Cardiac atrium fibroblast (primary cell): Measurements from ENCODE around the gene OSBPL9. TPM values are rescaled to one million over a fixed set of nuclear protein-coding genes. Genes with fewer than 3 reads are reported as not detected.

Source experiments
- total RNA-seq: library from RNA; depleted of rRNA; stranded (reverse); fragments of >200 nt; gene quantifications from 2 replicates; pipeline ENCODE4 v1.2.3, GENCODE V29; 2015

Gene OSBPL9, protein sequence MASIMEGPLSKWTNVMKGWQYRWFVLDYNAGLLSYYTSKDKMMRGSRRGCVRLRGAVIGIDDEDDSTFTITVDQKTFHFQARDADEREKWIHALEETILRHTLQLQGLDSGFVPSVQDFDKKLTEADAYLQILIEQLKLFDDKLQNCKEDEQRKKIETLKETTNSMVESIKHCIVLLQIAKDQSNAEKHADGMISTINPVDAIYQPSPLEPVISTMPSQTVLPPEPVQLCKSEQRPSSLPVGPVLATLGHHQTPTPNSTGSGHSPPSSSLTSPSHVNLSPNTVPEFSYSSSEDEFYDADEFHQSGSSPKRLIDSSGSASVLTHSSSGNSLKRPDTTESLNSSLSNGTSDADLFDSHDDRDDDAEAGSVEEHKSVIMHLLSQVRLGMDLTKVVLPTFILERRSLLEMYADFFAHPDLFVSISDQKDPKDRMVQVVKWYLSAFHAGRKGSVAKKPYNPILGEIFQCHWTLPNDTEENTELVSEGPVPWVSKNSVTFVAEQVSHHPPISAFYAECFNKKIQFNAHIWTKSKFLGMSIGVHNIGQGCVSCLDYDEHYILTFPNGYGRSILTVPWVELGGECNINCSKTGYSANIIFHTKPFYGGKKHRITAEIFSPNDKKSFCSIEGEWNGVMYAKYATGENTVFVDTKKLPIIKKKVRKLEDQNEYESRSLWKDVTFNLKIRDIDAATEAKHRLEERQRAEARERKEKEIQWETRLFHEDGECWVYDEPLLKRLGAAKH
- 35.7 and 42.9 TPM in 2 replicates for total RNA-seq

DNA sequence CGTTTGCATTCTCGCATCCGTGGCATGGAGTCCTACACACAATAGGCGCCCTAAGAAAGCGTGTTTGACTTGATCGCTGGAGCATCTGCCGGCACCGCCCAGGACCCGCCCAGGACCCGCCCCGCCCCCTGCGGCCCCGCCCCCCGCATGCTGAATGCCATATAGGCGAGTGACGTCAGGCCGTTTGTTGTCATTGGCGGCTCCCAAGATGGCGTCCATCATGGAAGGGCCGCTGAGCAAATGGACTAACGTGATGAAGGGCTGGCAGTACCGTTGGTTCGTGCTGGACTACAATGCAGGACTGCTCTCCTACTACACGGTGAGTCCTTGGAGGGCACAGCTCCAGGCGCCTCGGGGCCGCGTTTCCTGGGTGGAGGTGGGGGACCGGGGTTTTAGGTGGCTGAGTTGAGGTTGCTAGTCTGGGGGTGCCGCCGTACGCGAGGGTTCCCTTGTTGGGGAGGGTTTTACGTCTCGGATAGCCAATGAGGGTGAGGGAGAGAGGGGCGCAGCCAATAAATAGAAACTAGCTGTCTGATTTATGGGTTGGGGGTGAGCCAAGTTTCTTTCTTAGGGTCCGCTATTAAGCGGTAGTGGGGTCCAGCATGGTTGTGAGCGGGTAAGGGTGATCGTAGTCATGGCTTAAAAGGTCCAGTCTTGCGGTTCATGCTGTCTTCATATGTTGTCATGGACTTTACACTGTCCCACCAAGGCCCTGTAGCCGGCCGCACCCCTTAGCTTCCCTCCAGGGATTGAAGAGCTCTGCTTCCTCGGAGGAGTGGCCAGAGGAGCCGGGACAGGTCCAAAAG, at the start of gene OSBPL9:
OSBPL9 (plus strand) TSS at position 190 of the 806 bp plus-strand sequence; CDS start at position 209, 19 bp downstream.

Other genes with a start within 250 kb of the OSBPL9 start
- 34.7 and 43.6 TPM in 2 replicates for gene EPS15, start 97.8 kb upstream of the OSBPL9 start, total RNA-seq